ENCODE results near the gene FHL3.

Gene FHL3

GRCh38 chr1:38046884-38047602, 41.7 kb upstream of the FHL3 start:
- H3K4me3 ChIP-seq (ENCODE audit: low read depth, low read length), result peak overlapping the region; percentile 55
- TF ChIP-seq, protein P1, sequence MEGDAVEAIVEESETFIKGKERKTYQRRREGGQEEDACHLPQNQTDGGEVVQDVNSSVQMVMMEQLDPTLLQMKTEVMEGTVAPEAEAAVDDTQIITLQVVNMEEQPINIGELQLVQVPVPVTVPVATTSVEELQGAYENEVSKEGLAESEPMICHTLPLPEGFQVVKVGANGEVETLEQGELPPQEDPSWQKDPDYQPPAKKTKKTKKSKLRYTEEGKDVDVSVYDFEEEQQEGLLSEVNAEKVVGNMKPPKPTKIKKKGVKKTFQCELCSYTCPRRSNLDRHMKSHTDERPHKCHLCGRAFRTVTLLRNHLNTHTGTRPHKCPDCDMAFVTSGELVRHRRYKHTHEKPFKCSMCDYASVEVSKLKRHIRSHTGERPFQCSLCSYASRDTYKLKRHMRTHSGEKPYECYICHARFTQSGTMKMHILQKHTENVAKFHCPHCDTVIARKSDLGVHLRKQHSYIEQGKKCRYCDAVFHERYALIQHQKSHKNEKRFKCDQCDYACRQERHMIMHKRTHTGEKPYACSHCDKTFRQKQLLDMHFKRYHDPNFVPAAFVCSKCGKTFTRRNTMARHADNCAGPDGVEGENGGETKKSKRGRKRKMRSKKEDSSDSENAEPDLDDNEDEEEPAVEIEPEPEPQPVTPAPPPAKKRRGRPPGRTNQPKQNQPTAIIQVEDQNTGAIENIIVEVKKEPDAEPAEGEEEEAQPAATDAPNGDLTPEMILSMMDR (IDR thresholded peaks at IDR 0.05; ENCODE audit: borderline replicate concordance, insufficient read depth, low read depth, low read length), result no peak

DNA sequence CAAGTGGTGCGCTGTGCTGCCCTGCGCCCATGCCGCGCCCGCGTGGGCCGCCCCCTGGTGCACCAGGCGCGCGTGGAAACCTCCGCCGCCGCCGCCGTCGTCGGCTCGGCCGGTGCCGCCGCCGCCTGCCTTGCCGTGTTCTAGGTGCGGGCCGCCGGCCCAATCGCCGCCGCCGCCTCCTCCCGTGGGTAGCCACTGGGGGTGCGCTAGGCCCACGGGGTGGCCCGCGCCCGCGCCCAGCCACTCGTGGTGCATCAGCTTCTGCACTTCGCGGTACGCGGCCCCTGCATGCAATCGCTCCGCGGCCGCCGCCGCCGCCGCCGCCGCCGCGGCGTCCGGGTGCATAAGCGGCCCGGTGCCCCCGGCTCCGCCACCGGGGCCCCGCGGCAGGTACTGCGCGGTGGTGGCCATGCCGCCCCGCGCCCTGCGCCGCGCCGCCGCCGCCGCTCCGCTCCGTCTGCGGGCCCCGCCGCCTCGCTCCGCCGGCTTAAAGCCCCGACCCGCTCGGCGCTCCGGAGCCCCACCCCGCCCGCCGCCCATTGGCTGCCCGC, 41.1 kb upstream of the FHL3 start, which contains the start of gene POU3F1:
Gene POU3F1, minus strand, starts transcription at position 461 of the 551 bp plus-strand sequence. Its CDS starts 50 bp downstream, at position 411.
- H3K4me3 ChIP-seq (ENCODE audit: low read depth, low read length), result peak within 1 kb of the TSS; percentile 55
- TF ChIP-seq, protein P1 (IDR thresholded peaks at IDR 0.05; ENCODE audit: borderline replicate concordance, insufficient read depth, low read depth, low read length), result no peak

- no peak overlapping the region for H3K4me3 ChIP-seq (ENCODE audit: low read depth, low read length)
- TF ChIP-seq, protein P1 (IDR thresholded peaks at IDR 0.05; ENCODE audit: borderline replicate concordance, insufficient read depth, low read depth, low read length), result no peak
These were observed 40.4 kb upstream of the FHL3 start for GRCh38 chr1:38045401-38046332.

- TF ChIP-seq, protein P1 (IDR thresholded peaks at IDR 0.05; ENCODE audit: borderline replicate concordance, insufficient read depth, low read depth, low read length), result no peak
- peak overlapping the region; percentile 16 for H3K4me3 ChIP-seq (ENCODE audit: low read depth, low read length)
These were observed 39.2 kb upstream of the FHL3 start for GRCh38 chr1:38044221-38045215.

GRCh38 chr1:38043036-38043747, 37.9 kb upstream of the FHL3 start:
- H3K4me3 ChIP-seq (ENCODE audit: low read depth, low read length), result no peak overlapping the region
- TF ChIP-seq, protein P1 (IDR thresholded peaks at IDR 0.05; ENCODE audit: borderline replicate concordance, insufficient read depth, low read depth, low read length), result no peak
